Mucosa of stomach (tissue), 1 donor: Measurements from ENCODE around the gene IMPACT.

Experiments
- H3K27me3 ChIP-seq: one replicate; pipeline ENCODE4 v1.7.0; 2013; ENCODE audit warnings: mild to moderate bottlenecking, low read length; ENCODE audit not compliant: control insufficient read depth, insufficient read depth
- H3K36me3 ChIP-seq: one replicate; pipeline ENCODE4 v1.7.0; 2013; ENCODE audit warnings: low read length; ENCODE audit not compliant: control insufficient read depth, insufficient read depth
- H3K4me1 ChIP-seq: one replicate; pipeline ENCODE4 v1.7.0; 2013; ENCODE audit warnings: mild to moderate bottlenecking, low read length; ENCODE audit not compliant: control insufficient read depth, insufficient read depth
- H3K4me3 ChIP-seq: one replicate; pipeline ENCODE4 v1.7.0; 2013; ENCODE audit warnings: low read length
- H3K9ac ChIP-seq: one replicate; pipeline ENCODE4 v1.7.0; 2013; ENCODE audit warnings: mild to moderate bottlenecking, low read length, moderate library complexity
- H3K9me3 ChIP-seq: one replicate; pipeline ENCODE4 v1.7.0; 2013; ENCODE audit warnings: mild to moderate bottlenecking, low read length, moderate library complexity; ENCODE audit not compliant: control insufficient read depth
- donor health status: Pancreatic carcinoma.

Gene IMPACT, protein sequence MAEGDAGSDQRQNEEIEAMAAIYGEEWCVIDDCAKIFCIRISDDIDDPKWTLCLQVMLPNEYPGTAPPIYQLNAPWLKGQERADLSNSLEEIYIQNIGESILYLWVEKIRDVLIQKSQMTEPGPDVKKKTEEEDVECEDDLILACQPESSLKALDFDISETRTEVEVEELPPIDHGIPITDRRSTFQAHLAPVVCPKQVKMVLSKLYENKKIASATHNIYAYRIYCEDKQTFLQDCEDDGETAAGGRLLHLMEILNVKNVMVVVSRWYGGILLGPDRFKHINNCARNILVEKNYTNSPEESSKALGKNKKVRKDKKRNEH

DNA sequence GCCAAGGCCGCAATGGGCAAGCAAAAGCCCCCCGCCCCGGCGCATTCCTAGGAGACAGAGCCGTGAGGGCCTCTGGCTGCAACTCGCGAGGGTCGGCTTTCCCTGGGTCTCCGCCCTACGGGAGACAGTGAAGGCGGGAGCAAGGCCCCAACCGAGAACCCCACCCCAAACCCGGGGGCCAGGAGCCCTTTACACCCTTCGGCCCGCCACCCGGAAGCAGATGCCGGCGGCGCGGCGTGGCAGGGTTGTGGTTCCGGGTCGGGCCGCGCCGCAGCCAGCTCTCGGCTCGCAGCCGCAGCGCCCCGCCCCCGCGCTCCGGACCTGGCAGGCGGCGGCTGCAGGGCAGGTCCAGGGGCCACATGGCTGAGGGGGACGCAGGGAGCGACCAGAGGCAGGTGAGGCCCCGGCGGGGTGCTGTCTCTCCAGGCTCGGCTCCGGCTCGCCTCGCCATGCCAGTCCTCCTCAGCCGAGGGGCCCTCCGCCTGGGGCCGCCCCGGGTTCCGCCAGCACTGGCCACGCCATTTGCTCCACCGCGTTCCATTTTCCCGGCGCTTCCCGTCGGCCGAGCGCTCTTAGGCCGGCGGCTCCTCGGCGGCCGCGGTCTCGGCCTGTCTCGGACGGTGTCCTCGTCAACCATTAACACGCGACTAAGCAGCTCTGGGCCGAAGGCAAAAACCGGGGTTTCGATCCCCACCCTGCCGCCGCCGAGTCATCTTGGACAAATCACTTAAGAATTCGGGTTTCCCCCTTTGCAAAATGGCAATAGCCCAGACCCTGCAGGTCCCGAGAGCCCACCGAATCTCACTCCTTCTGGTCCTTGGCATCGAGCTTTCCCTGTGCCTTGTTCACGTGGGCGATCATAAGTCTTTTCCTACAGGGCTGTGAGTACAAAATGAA is at the start of gene IMPACT:
Gene IMPACT (plus strand): TSS at position 273 of the 897 bp plus-strand sequence. CDS start 87 bp downstream, at position 360.
- H3K36me3 ChIP-seq = no peaks in the 10 kb centered on the region
- H3K9ac ChIP-seq = peak within 1 kb of the TSS; percentile 80
- peaks cover 5% of the 10 kb centered on the region for H3K4me1 ChIP-seq
- H3K9me3 ChIP-seq = no peaks in the 10 kb centered on the region
- peaks cover 13% of the 10 kb centered on the region for H3K27me3 ChIP-seq
- H3K4me3 ChIP-seq = peak within 1 kb of the TSS; percentile 80

DNA sequence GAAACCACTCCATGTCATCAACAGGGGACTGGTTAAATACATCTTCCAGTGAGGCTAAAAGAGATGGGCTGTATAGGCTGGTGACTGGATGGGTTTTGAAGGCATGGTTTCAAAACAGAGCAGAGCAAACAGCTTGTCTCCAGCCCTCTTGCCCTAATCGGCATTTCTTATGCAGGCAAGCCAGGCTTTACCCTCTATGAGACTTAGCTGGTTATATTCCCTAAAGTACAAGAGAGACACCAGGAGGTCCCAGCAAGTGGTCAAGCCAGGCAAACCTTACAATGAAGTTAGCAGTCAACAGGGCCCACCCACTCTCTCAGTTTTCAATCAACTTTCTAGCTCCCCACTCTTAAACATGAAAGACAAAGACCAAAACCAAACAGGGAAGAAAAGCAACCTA is 47.9 kb upstream of the IMPACT start:
- Histone ChIP-seq H3K4me3 (no peak overlapping the region), H3K9me3 (no peaks in the 10 kb centered on the region), H3K4me1 (no peaks in the 10 kb centered on the region), H3K9ac (no peak overlapping the region), H3K36me3 (no peaks in the 10 kb centered on the region), H3K27me3 (no peaks in the 10 kb centered on the region)

DNA sequence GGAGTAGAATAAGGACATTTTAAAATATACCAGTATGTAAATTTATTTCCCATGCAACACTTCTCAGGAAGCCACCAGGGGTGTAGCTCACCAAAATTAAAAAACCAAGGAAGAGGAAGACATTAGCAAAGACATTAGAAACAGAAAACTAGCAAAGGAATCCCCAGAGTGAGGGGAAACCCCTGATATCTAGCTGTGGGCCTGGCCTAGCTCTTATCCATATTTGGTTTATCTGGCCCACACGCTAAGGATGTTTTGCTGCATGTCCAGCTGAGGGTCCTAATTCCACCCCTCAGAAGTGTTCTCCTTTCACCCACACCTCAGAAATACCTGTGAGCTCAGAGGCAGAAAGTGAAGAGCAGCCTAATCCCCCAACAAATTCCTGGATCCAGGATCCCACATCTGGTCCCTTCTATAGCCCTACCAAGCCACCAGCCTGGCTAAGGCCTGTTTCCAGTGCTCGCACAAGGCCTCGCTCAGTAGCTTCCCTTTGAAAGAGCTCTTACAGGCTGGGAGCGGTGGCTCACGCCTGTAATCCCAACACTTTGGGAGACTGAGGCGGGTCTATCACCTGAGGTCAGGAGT is 46.2 kb upstream of the IMPACT start:
- Histone ChIP-seq H3K9ac (no peak overlapping the region), H3K4me1 (no peaks in the 10 kb centered on the region), H3K36me3 (no peaks in the 10 kb centered on the region), H3K4me3 (no peak overlapping the region), H3K9me3 (no peaks in the 10 kb centered on the region), H3K27me3 (no peaks in the 10 kb centered on the region)

DNA sequence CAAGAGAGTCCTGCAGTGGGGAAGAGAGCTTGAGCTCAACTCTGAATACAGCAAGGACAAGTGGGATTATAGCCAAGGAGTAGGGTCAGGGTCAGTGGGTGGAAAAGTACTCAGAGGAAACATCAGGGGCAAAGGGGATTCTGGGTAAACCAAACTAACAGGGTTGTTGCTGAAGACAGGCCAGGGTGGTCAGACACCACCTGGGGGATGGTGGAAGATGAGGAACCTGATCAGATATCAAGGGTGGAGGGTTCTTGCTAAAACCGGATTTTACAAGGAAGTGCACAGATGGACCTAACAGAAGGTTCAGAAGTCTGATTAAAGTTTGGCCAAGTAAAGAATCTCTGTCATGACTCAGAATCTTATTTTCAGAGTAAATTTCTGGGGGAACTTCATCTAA is 45.3 kb upstream of the IMPACT start:
- no peak overlapping the region for H3K4me3 ChIP-seq
- H3K36me3 ChIP-seq = no peaks in the 10 kb centered on the region
- no peaks in the 10 kb centered on the region for H3K27me3 ChIP-seq
- H3K9me3 ChIP-seq = no peaks in the 10 kb centered on the region
- H3K4me1 ChIP-seq = no peaks in the 10 kb centered on the region
- no peak overlapping the region for H3K9ac ChIP-seq

DNA sequence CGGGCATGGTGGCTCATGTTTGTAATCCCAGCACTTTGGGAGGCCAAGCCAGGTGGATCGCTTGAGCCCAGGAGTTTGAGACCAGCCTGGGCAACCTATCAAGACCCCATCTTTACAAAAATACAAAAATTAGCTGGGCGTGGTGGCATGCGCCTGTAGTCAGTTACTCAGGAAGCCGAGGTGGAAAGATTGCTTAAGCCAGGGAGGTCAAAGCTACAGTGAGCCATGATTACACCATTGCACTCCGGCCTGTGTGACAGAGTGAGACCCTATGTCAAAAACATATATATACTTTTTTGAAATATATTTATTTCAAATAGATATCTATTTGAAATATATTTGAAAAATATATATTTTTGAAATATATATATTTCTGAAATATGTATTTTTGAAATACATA is 39.8 kb upstream of the IMPACT start:
- no peak overlapping the region for H3K4me3 ChIP-seq
- no peaks in the 10 kb centered on the region for H3K27me3 ChIP-seq
- no peaks in the 10 kb centered on the region for H3K9me3 ChIP-seq
- H3K9ac ChIP-seq = no peak overlapping the region
- H3K36me3 ChIP-seq = no peaks in the 10 kb centered on the region
- H3K4me1 ChIP-seq = no peaks in the 10 kb centered on the region

DNA sequence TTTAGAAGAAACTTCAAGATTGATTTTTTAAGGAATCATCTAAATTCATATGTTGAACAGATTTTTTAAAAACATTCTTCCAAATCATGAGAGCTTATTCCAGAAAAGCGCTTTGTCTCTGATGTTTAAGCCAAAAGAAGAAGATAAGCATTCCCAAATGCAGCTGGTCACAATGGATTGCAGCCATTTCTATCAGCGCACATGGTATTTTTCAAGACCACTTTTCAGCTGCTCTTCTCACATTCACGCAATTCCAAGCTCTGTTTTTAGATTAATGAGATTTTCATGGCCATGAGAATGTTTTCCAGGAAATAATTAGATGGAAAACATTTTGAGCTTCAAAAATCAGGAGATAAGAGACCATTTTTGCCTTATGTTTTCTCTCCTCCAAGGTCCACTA is 37.5 kb upstream of the IMPACT start:
- no peak overlapping the region for H3K9ac ChIP-seq

DNA sequence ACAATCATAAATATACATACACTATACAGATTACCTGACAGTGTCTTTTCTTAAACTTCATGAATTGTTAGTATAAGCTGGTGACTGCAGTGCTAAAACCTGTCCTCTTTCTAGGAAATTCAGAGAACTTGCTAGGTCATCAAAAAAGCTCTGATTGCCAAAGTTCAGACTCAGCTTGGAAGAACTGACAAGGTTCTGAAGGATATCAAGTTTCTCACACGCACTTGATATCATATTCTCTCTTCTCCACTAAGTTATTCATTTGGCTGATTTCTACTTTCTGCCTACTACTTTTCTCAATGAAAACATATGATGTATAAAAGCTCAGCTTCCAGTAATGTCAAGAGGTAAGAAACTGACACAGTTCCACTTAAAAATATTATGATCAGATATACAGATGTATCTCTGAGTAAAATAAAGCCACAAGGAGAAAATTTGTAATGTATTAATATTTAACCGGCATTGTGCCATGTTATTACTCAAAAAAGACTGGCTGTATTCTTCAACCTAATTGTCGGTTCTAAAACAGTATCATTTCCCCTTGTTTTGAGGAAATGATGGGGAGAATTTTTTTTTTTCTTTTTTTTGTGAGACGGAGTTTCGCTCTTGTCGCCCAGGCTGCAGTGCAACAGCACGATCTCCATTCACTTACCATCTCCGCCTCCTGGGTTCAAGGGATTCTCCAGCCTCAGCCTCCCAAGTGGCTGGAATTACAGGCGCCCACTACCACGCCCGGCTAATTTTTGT is 31.2 kb upstream of the IMPACT start:
- no peak overlapping the region for H3K4me3 ChIP-seq
- no peak overlapping the region for H3K9ac ChIP-seq
- H3K4me1 ChIP-seq = peaks cover 6% of the 10 kb centered on the region
- H3K36me3 ChIP-seq = no peaks in the 10 kb centered on the region
- no peaks in the 10 kb centered on the region for H3K27me3 ChIP-seq
- H3K9me3 ChIP-seq = no peaks in the 10 kb centered on the region

More for the DNA sequence above, 37.5 kb upstream of the IMPACT start:
- H3K4me3 ChIP-seq = no peak overlapping the region
- no peaks in the 10 kb centered on the region for H3K27me3 ChIP-seq
- H3K36me3 ChIP-seq = no peaks in the 10 kb centered on the region
- no peaks in the 10 kb centered on the region for H3K4me1 ChIP-seq
- no peaks in the 10 kb centered on the region for H3K9me3 ChIP-seq

DNA sequence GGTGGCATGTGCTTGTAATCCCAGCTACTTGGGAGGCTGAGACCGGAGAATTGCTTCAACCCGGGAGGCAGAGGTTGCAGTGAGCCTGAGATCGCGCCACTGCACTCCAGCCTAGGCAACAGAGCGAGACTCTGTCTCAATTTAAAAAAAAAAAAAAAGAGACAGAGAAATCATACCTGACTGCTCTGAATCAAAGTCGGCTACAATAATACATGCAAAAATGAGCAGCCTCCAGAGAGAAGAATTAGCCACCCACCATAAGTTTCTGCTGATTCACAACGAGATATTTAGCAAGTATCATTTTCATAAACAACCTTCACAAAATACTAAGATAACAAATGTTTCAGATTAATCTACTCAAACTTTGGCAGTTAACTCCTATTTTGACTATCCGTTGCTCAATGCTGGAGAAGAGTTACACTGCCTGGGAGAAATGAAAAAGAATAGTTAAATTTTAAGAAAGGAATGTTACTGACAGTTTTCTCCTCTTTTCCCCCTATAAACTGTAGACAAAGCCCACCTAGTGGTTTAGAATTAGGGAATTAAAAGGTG is 30.3 kb upstream of the IMPACT start:
- Histone ChIP-seq H3K9me3 (no peaks in the 10 kb centered on the region), H3K4me3 (no peak overlapping the region), H3K36me3 (no peaks in the 10 kb centered on the region), H3K9ac (no peak overlapping the region), H3K27me3 (no peaks in the 10 kb centered on the region), H3K4me1 (peaks cover 6% of the 10 kb centered on the region)

DNA sequence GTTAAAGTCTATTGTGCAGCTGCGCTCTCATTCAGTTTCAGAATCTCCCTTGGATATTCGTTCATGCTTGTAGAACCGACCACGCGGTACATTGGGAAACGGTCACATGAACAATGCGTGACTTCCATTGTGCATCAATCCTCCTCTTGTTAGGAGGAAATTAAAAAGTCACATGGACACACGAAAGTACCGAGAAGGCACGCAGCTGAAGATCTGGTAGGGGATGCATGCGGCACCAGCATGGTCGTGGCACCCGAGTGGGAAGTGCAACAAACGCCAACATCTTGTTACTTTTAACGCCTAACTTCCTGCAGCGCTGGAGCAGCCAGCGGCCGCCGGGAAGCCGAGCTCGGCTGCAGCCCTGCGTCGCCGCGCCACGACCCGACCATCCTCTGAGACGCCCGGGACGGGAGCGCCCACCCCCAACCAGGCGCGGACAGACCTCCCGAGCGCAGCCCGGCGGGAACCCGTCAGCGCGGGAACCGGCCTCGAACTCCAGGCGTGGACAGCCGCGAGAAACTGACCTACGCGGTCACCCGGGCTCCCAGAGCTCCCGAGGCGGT is 29.3 kb upstream of the IMPACT start:
- peak overlapping the region; percentile 73 for H3K9ac ChIP-seq
- no peaks in the 10 kb centered on the region for H3K36me3 ChIP-seq
- no peaks in the 10 kb centered on the region for H3K9me3 ChIP-seq
- H3K4me3 ChIP-seq = peak overlapping the region; percentile 67
- H3K4me1 ChIP-seq = peaks cover 6% of the 10 kb centered on the region
- no peaks in the 10 kb centered on the region for H3K27me3 ChIP-seq

DNA sequence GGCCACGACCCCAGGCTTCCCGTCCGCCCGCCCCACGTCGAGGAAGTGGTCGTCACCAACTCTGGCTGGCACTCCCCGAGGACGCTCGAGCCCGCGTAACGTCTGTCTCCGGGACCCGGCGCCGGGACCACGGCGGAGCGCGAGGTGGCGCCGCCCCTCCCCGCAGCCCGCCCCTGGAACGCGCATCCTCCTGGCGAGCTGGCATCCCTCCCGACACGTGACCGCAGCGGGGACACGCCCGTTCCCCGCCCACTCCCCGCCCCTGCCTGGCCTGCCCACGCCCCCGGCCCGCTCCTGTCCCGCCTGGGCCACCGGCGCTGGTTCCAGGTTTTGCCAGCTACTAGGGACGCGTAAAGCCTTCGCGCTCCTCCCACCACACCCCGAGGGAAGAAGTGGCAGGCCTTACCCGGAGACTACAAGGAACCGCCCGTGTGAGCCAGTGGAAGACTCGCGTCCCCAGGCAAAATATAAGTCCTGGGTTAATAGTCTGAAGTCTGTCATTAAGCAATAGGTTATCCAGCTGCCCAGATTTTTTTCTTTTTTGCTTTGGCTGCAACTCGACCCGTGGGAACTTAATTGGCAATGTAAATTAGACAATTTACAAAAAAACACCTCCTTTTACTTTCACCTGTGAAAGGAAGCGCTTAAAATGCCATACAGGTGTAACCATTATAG is 28.6 kb upstream of the IMPACT start, which contains the start of gene OSBPL1A:
Gene OSBPL1A (minus strand): TSS at position 131 of the 675 bp plus-strand sequence. CDS start 20,291 bp downstream, outside the sequence.
- peak within 1 kb of the TSS; percentile 73 for H3K9ac ChIP-seq

DNA sequence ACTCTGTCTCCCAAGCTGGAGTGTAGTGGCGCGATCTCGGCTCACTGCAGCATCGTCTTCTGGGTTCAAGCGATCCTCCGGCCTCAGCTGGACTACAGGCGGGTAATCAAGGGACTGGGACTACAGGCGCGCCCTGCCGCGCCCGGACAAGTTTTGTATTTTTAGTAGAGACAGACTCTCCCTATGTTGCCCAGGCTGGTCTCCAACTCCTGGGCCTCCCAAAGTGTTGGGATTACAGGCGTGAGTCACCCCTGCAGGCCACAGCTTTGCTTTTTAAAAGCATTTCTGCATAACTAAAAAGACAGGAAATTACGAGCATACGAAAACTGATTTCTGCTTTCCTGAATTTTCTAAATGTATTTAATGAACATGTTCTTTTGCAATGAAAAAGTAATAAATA is 27.9 kb upstream of the IMPACT start:
- H3K4me1 ChIP-seq = peaks cover 6% of the 10 kb centered on the region
- no peaks in the 10 kb centered on the region for H3K36me3 ChIP-seq
- no peaks in the 10 kb centered on the region for H3K9me3 ChIP-seq
- H3K9ac ChIP-seq = no peak overlapping the region
- H3K27me3 ChIP-seq = no peaks in the 10 kb centered on the region
- H3K4me3 ChIP-seq = no peak overlapping the region

More for the DNA sequence above, 28.6 kb upstream of the IMPACT start, which contains the start of gene OSBPL1A:
- H3K4me3 ChIP-seq = peak within 1 kb of the TSS; percentile 67
- no peaks in the 10 kb centered on the region for H3K36me3 ChIP-seq
- peaks cover 6% of the 10 kb centered on the region for H3K4me1 ChIP-seq
- no peaks in the 10 kb centered on the region for H3K9me3 ChIP-seq
- no peaks in the 10 kb centered on the region for H3K27me3 ChIP-seq
